ENCODE results near the gene DNAH1. TPM values are rescaled to one million over a fixed set of nuclear protein-coding genes. Genes with fewer than 3 reads are reported as not detected.

DNAH1 gene
- total and polyA plus RNA-seq, 2 of the 13 experiments (the other 11 are each of a cell fraction or from before 2014, with no cell fraction given), result 0.64 to 3.5 TPM

DNA sequence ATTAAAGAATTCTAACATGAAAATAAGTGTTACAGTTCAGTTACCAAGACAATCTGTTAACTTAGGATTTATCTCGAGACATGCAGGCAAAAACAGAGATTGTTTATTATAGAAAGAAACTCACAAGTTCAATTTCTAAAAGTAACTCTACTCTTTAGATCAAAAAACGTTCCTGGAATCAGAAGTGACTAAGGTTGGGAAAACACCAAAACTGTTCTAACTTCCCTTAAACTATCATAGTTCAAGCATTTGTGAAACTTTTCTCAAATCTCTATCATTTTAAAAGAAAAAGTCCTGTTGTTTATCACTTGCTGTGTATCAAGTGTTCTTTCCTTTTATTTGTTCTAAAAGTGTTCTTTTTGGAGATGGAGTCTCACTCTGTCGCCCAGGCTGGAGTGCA is 46.3 kb upstream of the DNAH1 start:
- H3K27me3 ChIP-seq (ENCODE audit: control insufficient read depth in 1 of 2, insufficient read depth in 2 of 2, low read length in 2 of 2), result no peaks in the 10 kb centered on the region
- ChIA-PET POLR2A (no interaction called here), CTCF (ENCODE audit: low intra/inter-chr PET ratio, low total read pairs) (no interaction called here)
- intact Hi-C loops (cut with micrococcal nuclease; ENCODE audit: unreplicated experiment), result loop anchor here (2.0 kb wide), 1 partner anchor 21 kb away; no protein-coding TSS in a partner anchor
- FAIRE-seq (no peak), ATAC-seq (no peak), DNase-seq (ENCODE audit: low spot score) (no peak)
- no peak overlapping the region for H2AFZ ChIP-seq (ENCODE audit: low read length)
- TF ChIP-seq NFKB2 (CRISPR knock-in tag; IDR thresholded peaks at IDR 0.05; ENCODE audit: borderline replicate concordance) (no peak), ZSCAN20 (CRISPR knock-in tag; IDR thresholded peaks at IDR 0.05; ENCODE audit: borderline replicate concordance) (no peak), FOSL1 (CRISPR knock-in tag; IDR thresholded peaks at IDR 0.05; ENCODE audit: borderline replicate concordance) (no peak), ZNF713 (CRISPR knock-in tag; IDR thresholded peaks at IDR 0.05) (no peak), ZBTB38 (CRISPR knock-in tag; IDR thresholded peaks at IDR 0.05) (no peak)
- TF ChIP-seq, protein P1, sequence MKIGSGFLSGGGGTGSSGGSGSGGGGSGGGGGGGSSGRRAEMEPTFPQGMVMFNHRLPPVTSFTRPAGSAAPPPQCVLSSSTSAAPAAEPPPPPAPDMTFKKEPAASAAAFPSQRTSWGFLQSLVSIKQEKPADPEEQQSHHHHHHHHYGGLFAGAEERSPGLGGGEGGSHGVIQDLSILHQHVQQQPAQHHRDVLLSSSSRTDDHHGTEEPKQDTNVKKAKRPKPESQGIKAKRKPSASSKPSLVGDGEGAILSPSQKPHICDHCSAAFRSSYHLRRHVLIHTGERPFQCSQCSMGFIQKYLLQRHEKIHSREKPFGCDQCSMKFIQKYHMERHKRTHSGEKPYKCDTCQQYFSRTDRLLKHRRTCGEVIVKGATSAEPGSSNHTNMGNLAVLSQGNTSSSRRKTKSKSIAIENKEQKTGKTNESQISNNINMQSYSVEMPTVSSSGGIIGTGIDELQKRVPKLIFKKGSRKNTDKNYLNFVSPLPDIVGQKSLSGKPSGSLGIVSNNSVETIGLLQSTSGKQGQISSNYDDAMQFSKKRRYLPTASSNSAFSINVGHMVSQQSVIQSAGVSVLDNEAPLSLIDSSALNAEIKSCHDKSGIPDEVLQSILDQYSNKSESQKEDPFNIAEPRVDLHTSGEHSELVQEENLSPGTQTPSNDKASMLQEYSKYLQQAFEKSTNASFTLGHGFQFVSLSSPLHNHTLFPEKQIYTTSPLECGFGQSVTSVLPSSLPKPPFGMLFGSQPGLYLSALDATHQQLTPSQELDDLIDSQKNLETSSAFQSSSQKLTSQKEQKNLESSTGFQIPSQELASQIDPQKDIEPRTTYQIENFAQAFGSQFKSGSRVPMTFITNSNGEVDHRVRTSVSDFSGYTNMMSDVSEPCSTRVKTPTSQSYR (CRISPR knock-in tag; IDR thresholded peaks at IDR 0.05; ENCODE audit: borderline replicate concordance), result no peak
- H3K4me1 ChIP-seq (ENCODE audit: insufficient read depth, low read length), result peaks cover 39% of the 10 kb centered on the region
- no peak overlapping the region for H3K4me2 ChIP-seq (ENCODE audit: low read depth, low read length)
- no peak overlapping the region for H3K9ac ChIP-seq (ENCODE audit: insufficient read depth, low read depth, low read length)
- H3K36me3 ChIP-seq (replicated peaks in 1 of 2; ENCODE audit: control insufficient read depth in 1 of 2, insufficient read depth in 2 of 2, low read length in 2 of 2), result peaks cover 20 to 70% of the 10 kb centered on the region in 2 experiments
- H4K20me1 ChIP-seq (ENCODE audit: insufficient read depth, low read length), result peaks cover 46% of the 10 kb centered on the region
- in situ Hi-C loops (cut with HindIII; ENCODE audit: extremely low pct_ligation_motif_present, low pct_unique_long_range_greater_than_20kb), result no loop called here
- H3K9me3 ChIP-seq (ENCODE audit: low read length), result no peaks in the 10 kb centered on the region
- 96% methylated on average over 3 of the region's 3 CpGs for WGBS (ENCODE audit: low lambda C conversion rate)
- H3K79me2 ChIP-seq (ENCODE audit: insufficient read depth, low read length), result peaks cover 70% of the 10 kb centered on the region
- no peak overlapping the region for H3K27ac ChIP-seq (ENCODE audit: extremely low read length, insufficient read depth, low read length)
- BruUV-seq (replicated peaks), result no TSS peak
- no peak overlapping the region for H3K4me3 ChIP-seq (replicated peaks in 1 of 3; ENCODE audit: insufficient read depth in 1 of 3, low read depth in 2 of 3, low read length in 3 of 3)
